Epithelial cell of proximal tubule (primary cell): Measurements from ENCODE around the gene EIF2B5. TPM values are rescaled to one million over a fixed set of nuclear protein-coding genes. Genes with fewer than 3 reads are reported as not detected.

Experiments
- DNase-seq: peaks from one replicate; pipeline ENCODE4 v3.0.0-alpha.2; 2011; ENCODE audit warnings: low read depth
- H3K4me3 ChIP-seq: 2 replicates; pipeline ENCODE4 v1.5.1; 2011; ENCODE audit warnings: low read depth, mild to moderate bottlenecking, low read length
- total RNA-seq: library from RNA; depleted of rRNA; stranded (reverse); fragments of >200 nt; gene quantifications from 2 replicates; pipeline ENCODE4 v1.2.3, GENCODE V29; 2015
- TF ChIP-seq, protein P1 (sequence below): conservative IDR thresholded peaks from 2 replicates; pipeline ENCODE4 v1.5.1; 2012; ENCODE audit warnings: low read depth, mild to moderate bottlenecking, low read length

Gene EIF2B5
- total RNA-seq, 1 donor from 2014 or later, result 26.3 TPM

DNA sequence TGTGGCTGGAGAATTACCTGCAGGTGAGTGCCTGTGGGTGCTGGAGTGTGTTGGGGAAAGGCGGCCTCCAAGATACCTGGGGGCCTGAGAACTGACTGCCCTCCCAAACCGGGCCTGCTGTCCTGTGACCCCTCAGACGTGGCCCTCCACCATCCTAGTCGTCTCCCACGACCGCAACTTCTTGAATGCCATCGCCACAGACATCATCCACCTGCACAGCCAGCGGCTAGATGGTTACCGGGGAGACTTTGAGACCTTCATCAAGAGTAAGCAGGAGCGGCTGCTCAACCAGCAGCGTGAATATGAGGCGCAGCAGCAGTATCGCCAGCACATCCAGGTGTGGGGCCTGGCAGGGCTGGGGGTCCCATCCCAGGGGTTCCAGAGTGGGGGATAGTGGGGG is 54.3 kb downstream of the EIF2B5 start:
- DNase-seq, result no peak
- TF ChIP-seq, protein P1, sequence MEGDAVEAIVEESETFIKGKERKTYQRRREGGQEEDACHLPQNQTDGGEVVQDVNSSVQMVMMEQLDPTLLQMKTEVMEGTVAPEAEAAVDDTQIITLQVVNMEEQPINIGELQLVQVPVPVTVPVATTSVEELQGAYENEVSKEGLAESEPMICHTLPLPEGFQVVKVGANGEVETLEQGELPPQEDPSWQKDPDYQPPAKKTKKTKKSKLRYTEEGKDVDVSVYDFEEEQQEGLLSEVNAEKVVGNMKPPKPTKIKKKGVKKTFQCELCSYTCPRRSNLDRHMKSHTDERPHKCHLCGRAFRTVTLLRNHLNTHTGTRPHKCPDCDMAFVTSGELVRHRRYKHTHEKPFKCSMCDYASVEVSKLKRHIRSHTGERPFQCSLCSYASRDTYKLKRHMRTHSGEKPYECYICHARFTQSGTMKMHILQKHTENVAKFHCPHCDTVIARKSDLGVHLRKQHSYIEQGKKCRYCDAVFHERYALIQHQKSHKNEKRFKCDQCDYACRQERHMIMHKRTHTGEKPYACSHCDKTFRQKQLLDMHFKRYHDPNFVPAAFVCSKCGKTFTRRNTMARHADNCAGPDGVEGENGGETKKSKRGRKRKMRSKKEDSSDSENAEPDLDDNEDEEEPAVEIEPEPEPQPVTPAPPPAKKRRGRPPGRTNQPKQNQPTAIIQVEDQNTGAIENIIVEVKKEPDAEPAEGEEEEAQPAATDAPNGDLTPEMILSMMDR, result no peak
- no peak overlapping the region for H3K4me3 ChIP-seq

DNA sequence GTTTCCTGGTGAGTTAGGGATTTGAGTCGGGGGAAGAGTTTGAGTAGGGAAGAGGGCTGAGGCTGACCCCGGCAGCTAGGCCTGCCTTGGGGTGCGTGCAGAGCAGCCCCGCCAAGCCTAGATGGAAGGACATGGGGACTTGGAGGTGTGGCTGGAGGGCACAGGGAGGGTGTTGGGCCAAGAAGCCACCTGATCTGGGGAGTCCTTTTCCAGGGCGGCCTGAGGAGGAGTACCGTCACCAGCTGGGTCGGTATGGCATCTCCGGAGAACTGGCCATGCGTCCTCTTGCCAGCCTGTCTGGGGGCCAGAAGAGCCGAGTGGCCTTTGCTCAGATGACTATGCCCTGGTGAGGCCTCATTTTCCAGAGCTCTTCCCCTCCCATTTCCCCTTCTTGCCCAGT is 57.7 kb downstream of the EIF2B5 start:
- TF ChIP-seq, protein P1, result no peak
- H3K4me3 ChIP-seq, result no peak overlapping the region
- DNase-seq, result no peak

DNA sequence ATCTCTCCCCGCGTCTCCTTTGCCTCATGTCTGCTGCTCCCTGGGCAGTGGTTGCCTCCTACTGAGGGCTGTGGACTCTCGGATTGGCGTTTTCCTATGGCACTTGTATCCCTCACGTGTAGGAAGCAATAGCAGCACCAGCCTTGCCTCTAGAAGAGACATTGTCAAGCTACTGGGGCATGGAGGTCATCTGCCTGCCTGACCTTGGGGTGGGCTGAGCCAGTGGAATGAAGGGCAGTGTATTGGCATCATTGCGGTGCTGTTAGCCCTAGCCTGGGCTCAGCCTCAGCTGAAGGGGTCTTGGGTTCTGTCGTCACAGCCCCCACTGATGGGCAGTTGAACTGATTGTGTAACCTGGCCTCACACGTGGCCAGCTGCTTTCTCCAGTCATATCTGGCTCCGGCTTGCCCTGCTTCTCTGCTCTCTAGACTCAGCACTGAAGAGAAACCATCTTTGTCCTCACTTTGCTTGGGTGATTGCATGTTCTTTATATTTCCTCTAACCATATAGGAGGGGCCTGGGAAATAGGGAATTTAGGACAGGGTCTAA is 58.9 kb downstream of the EIF2B5 start:
- TF ChIP-seq, protein P1, result no peak
- DNase-seq, result no peak
- no peak overlapping the region for H3K4me3 ChIP-seq

Other genes with a start within 250 kb of the EIF2B5 start
- 7.3 and 15.2 TPM in 2 replicates for gene ABCC5, start 117.5 kb upstream of the EIF2B5 start, total RNA-seq
- not detected in 2 replicates for gene HTR3D, start 103.6 kb upstream of the EIF2B5 start, total RNA-seq
- gene HTR3C, start 82.3 kb upstream of the EIF2B5 start, total RNA-seq, result not detected in 2 replicates
- gene HTR3E, start 38.3 kb upstream of the EIF2B5 start, total RNA-seq, result not detected in 2 replicates
- gene DVL3, start 20.0 kb downstream of the EIF2B5 start, total RNA-seq, result 33.5 and 38.2 TPM in 2 replicates
- 274 and 363 TPM in 2 replicates for gene AP2M1, start 39.5 kb downstream of the EIF2B5 start, total RNA-seq
- 35.1 and 51.1 TPM in 2 replicates for gene ABCF3, start 50.8 kb downstream of the EIF2B5 start, total RNA-seq
- not detected in 2 replicates for gene VWA5B2, start 94.2 kb downstream of the EIF2B5 start, total RNA-seq
- gene ALG3, start 113.6 kb downstream of the EIF2B5 start, total RNA-seq, result 59.7 and 78.1 TPM in 2 replicates
- gene EEF1AKMT4, start 114.3 kb downstream of the EIF2B5 start, total RNA-seq, result 6.2 and 6.6 TPM in 2 replicates
- 0.22 and 0.35 TPM in 2 replicates for gene CAMK2N2, start 126.2 kb downstream of the EIF2B5 start, total RNA-seq
- not detected in 2 replicates for gene ECE2, start 140.7 kb downstream of the EIF2B5 start, total RNA-seq
- gene PSMD2, start 163.9 kb downstream of the EIF2B5 start, total RNA-seq, result 506 and 1,067 TPM in 2 replicates
- gene EIF4G1, start 179.2 kb downstream of the EIF2B5 start, total RNA-seq, result 313 and 519 TPM in 2 replicates
- gene FAM131A, start 202.2 kb downstream of the EIF2B5 start, total RNA-seq, result 21.3 and 22.7 TPM in 2 replicates
- gene CLCN2, start 226.2 kb downstream of the EIF2B5 start, total RNA-seq, result 4.2 and 5.2 TPM in 2 replicates
- 123 and 182 TPM in 2 replicates for gene POLR2H, start 226.4 kb downstream of the EIF2B5 start, total RNA-seq
- gene THPO, start 242.8 kb downstream of the EIF2B5 start, total RNA-seq, result not detected in 2 replicates
- not detected in 2 replicates for gene CHRD, start 244.7 kb downstream of the EIF2B5 start, total RNA-seq